Naive thymus-derived CD8-positive, alpha-beta T cell (primary cell): Measurements from ENCODE around the gene NTSR1. TPM values are rescaled to one million over a fixed set of nuclear protein-coding genes. Genes with fewer than 3 reads are reported as not detected.
A peak's percentile ranks its signal among the peaks of the same experiment; 100 is the strongest.

Source experiments
- ATAC-seq, 2 donors: fragments of 150-1000 bp; cut with Tn5 transposase in 1 of 2; sonication (Bioruptor Pico), chemical (Tn5 transposase) in 1 of 2; 1 replicate in 1 of 2; 2 replicates in 1 of 2; pipeline ENCODE4 v1.10.0; 2021; ENCODE audit warnings: mild to moderate bottlenecking in 2 of 2, moderate library complexity in 2 of 2
- POLR2A ChIA-PET: fragments of 350-600 bp; sonication (Branson Sonifier 250); formaldehyde crosslinking; loops from one replicate; lab custom pipeline; 2021; ENCODE audit warnings: antibody characterized with exemption; lab: Charles Lee
- DNase-seq, 10 donors: peaks; one replicate each; pipeline versions ENCODE4 v3.0.0 to v3.0.0-alpha.2; 2020 to 2022
- H3K27ac Mint-ChIP-seq, 10 donors: one replicate each; pipeline ENCODE4 v1.8.0; 2020 to 2022; ENCODE audit warnings: mild to moderate bottlenecking in 10 of 10, mixed read lengths in 10 of 10, moderate library complexity in 4 of 10, inconsistent platforms in 1 of 10
- H3K27me3 Mint-ChIP-seq, 5 donors: one replicate each; pipeline ENCODE4 v1.8.0; 2021 to 2022; ENCODE audit warnings: mixed read lengths in 5 of 5
- H3K36me3 Mint-ChIP-seq, 3 donors: one replicate each; pipeline ENCODE4 v1.8.0; 2020 to 2022; ENCODE audit warnings: mixed read lengths in 3 of 3, mild to moderate bottlenecking in 2 of 3, inconsistent platforms in 1 of 3
- H3K4me1 Mint-ChIP-seq, 4 donors: one replicate each; pipeline ENCODE4 v1.8.0; 2021 to 2022; ENCODE audit warnings: mixed read lengths in 4 of 4
- H3K4me3 Mint-ChIP-seq, 10 donors: one replicate each; pipeline ENCODE4 v1.8.0; 2020 to 2022; ENCODE audit warnings: mild to moderate bottlenecking in 10 of 10, mixed read lengths in 10 of 10, moderate library complexity in 6 of 10, inconsistent platforms in 1 of 10
- H3K9me3 Mint-ChIP-seq, 9 donors: one replicate each; pipeline ENCODE4 v1.8.0; 2020 to 2022; ENCODE audit warnings: mixed read lengths in 9 of 9, mild to moderate bottlenecking in 3 of 9, inconsistent platforms in 1 of 9, moderate library complexity in 1 of 9
- polyA plus RNA-seq, 3 donors: library from polyadenylated mRNA; unstranded; fragments of 300-500 nt; fragmentation: Illumina TruSeq; gene quantifications; one replicate each; pipeline ENCODE4 v1.2.3, GENCODE V29; 2021
- total RNA-seq, 8 experiments: library from RNA in 2 of 8; stranded (reverse) in 2 of 8; gene quantifications; one replicate each; pipeline ENCODE4 v1.2.3 and lab custom pipeline; 2021 to 2026

NTSR1 gene
- total and polyA plus RNA-seq, 5 experiments from 2014 or later: not detected

GRCh38 chr20:62760471-62760855 lies 51.8 kb downstream of the NTSR1 start:
- DNase-seq (peak in 1 of 10 donors; percentile 58), ATAC-seq (no peak)
- no peaks in the 10 kb centered on the region for H3K9me3 Mint-ChIP-seq
- peaks cover 0 to 6% (median 2%) of the 10 kb centered on the region in 5 donors for H3K27me3 Mint-ChIP-seq
- H3K4me3 Mint-ChIP-seq: no peak overlapping the region
- peaks cover 0 to 6% (median 3%) of the 10 kb centered on the region in 4 donors for H3K4me1 Mint-ChIP-seq
- no peak overlapping the region for H3K27ac Mint-ChIP-seq
- POLR2A ChIA-PET: no interaction called here
- no peaks in the 10 kb centered on the region for H3K36me3 Mint-ChIP-seq

GRCh38 chr20:62760856-62761758 lies 52.5 kb downstream of the NTSR1 start:
- Mint-ChIP-seq H3K27ac (no peak overlapping the region), H3K36me3 (no peaks in the 10 kb centered on the region), H3K4me3 (no peak overlapping the region), H3K27me3 (peaks cover 0 to 6% (median 0%) of the 10 kb centered on the region in 5 donors), H3K4me1 (peaks cover 0 to 6% (median 2%) of the 10 kb centered on the region in 4 donors), H3K9me3 (no peaks in the 10 kb centered on the region)
- DNase-seq (peak in 1 of 10 donors; percentile 21), ATAC-seq (no peak)
- POLR2A ChIA-PET: no interaction called here

GRCh38 chr20:62761759-62762131 lies 53.1 kb downstream of the NTSR1 start:
- H3K27ac Mint-ChIP-seq: no peak overlapping the region
- no peaks in the 10 kb centered on the region for H3K9me3 Mint-ChIP-seq
- no peak for ATAC-seq
- peaks cover 0 to 6% (median 0%) of the 10 kb centered on the region in 5 donors for H3K27me3 Mint-ChIP-seq
- POLR2A ChIA-PET: no interaction called here
- DNase-seq: peak in 1 of 10 donors; percentile 37
- H3K4me3 Mint-ChIP-seq: no peak overlapping the region
- peaks cover 0 to 6% (median 5%) of the 10 kb centered on the region in 4 donors for H3K4me1 Mint-ChIP-seq
- H3K36me3 Mint-ChIP-seq: no peaks in the 10 kb centered on the region

- peak overlapping the region in 1 of 10 donors; percentile 33 for H3K4me3 Mint-ChIP-seq
- DNase-seq (peak in 1 of 10 donors; percentile 52), ATAC-seq (no peak)
- no peaks in the 10 kb centered on the region for H3K27me3 Mint-ChIP-seq
- H3K27ac Mint-ChIP-seq: no peak overlapping the region
- no peaks in the 10 kb centered on the region for H3K36me3 Mint-ChIP-seq
- H3K9me3 Mint-ChIP-seq: no peaks in the 10 kb centered on the region
- POLR2A ChIA-PET: no interaction called here
- H3K4me1 Mint-ChIP-seq: peaks cover 3 to 12% (median 8%) of the 10 kb centered on the region in 4 donors
These were observed 53.7 kb downstream of the NTSR1 start for GRCh38 chr20:62762376-62762775.

GRCh38 chr20:62762801-62763368 lies 54.2 kb downstream of the NTSR1 start:
- Mint-ChIP-seq H3K27me3 (no peaks in the 10 kb centered on the region), H3K4me3 (no peak overlapping the region), H3K4me1 (peaks cover 4 to 17% (median 11%) of the 10 kb centered on the region in 4 donors), H3K9me3 (no peaks in the 10 kb centered on the region), H3K36me3 (no peaks in the 10 kb centered on the region), H3K27ac (peak overlapping the region in 1 of 10 donors; percentile 82)
- DNase-seq (peak in 1 of 10 donors; percentile 31), ATAC-seq (no peak)
- POLR2A ChIA-PET: no interaction called here

- H3K4me1 Mint-ChIP-seq: peaks cover 4 to 22% (median 13%) of the 10 kb centered on the region in 4 donors
- no peak overlapping the region for H3K4me3 Mint-ChIP-seq
- peak overlapping the region in 2 of 10 donors; percentile 53 to 82 for H3K27ac Mint-ChIP-seq
- no peak for ATAC-seq
- peak in 1 of 10 donors; percentile 44 for DNase-seq
- H3K9me3 Mint-ChIP-seq: no peaks in the 10 kb centered on the region
- POLR2A ChIA-PET: no interaction called here
- no peaks in the 10 kb centered on the region for H3K27me3 Mint-ChIP-seq
- no peaks in the 10 kb centered on the region for H3K36me3 Mint-ChIP-seq
These were observed 54.8 kb downstream of the NTSR1 start for GRCh38 chr20:62763404-62763803.

- Mint-ChIP-seq H3K27ac (peak overlapping the region in 1 of 10 donors; percentile 59), H3K4me3 (no peak overlapping the region), H3K27me3 (no peaks in the 10 kb centered on the region), H3K4me1 (peaks cover 8 to 32% (median 20%) of the 10 kb centered on the region in 4 donors), H3K9me3 (no peaks in the 10 kb centered on the region), H3K36me3 (no peaks in the 10 kb centered on the region)
- POLR2A ChIA-PET: interaction anchor here (0.9 to 1.9 kb wide), 2 partner anchors 10 to 100 kb away, joined by 3 to 7 read pairs; no protein-coding TSS in a partner anchor
- DNase-seq: peak in 1 of 10 donors; percentile 58
- ATAC-seq: no peak
These were observed 55.7 kb downstream of the NTSR1 start for GRCh38 chr20:62764156-62764935.

- H3K9me3 Mint-ChIP-seq: no peaks in the 10 kb centered on the region
- POLR2A ChIA-PET: interaction anchor here (0.9 to 1.9 kb wide), 2 partner anchors 10 to 100 kb away, joined by 3 to 7 read pairs; no protein-coding TSS in a partner anchor
- H3K4me1 Mint-ChIP-seq: peaks cover 8 to 34% (median 21%) of the 10 kb centered on the region in 4 donors
- H3K27me3 Mint-ChIP-seq: no peaks in the 10 kb centered on the region
- no peak overlapping the region for H3K4me3 Mint-ChIP-seq
- peak in 1 of 10 donors; percentile 0 for DNase-seq
- H3K27ac Mint-ChIP-seq: peak overlapping the region in 1 of 10 donors; percentile 45
- ATAC-seq: no peak
- H3K36me3 Mint-ChIP-seq: no peaks in the 10 kb centered on the region
These were observed 56.4 kb downstream of the NTSR1 start for GRCh38 chr20:62765021-62765420.

GRCh38 chr20:62765432-62766070 lies 56.9 kb downstream of the NTSR1 start:
- Mint-ChIP-seq H3K4me1 (peaks cover 8 to 34% (median 22%) of the 10 kb centered on the region in 4 donors), H3K9me3 (no peaks in the 10 kb centered on the region), H3K4me3 (no peak overlapping the region), H3K36me3 (no peaks in the 10 kb centered on the region), H3K27ac (peak overlapping the region in 1 of 10 donors; percentile 45), H3K27me3 (no peaks in the 10 kb centered on the region)
- DNase-seq (peak in 1 of 10 donors; percentile 32), ATAC-seq (no peak)
- POLR2A ChIA-PET: interaction anchor here (1.9 kb wide), 1 partner anchor 9 kb away, joined by 7 read pairs; no protein-coding TSS in a partner anchor

- no peaks in the 10 kb centered on the region for H3K9me3 Mint-ChIP-seq
- H3K36me3 Mint-ChIP-seq: no peaks in the 10 kb centered on the region
- H3K4me3 Mint-ChIP-seq: no peak overlapping the region
- H3K27ac Mint-ChIP-seq: peak overlapping the region in 1 of 10 donors; percentile 62
- ATAC-seq (no peak), DNase-seq (no peak)
- no peaks in the 10 kb centered on the region for H3K27me3 Mint-ChIP-seq
- peaks cover 8 to 34% (median 22%) of the 10 kb centered on the region in 4 donors for H3K4me1 Mint-ChIP-seq
- POLR2A ChIA-PET: no interaction called here
These were observed 57.4 kb downstream of the NTSR1 start for GRCh38 chr20:62766071-62766450.

- H3K9me3 Mint-ChIP-seq: no peaks in the 10 kb centered on the region
- no peak for DNase-seq
- POLR2A ChIA-PET: no interaction called here
- peak overlapping the region in 4 of 10 donors; percentile 52 to 87 (median 65) for H3K27ac Mint-ChIP-seq
- H3K4me1 Mint-ChIP-seq: peaks cover 8 to 34% (median 23%) of the 10 kb centered on the region in 4 donors
- H3K4me3 Mint-ChIP-seq: peak overlapping the region in 1 of 10 donors; percentile 3
- ATAC-seq: no peak
- H3K36me3 Mint-ChIP-seq: no peaks in the 10 kb centered on the region
- no peaks in the 10 kb centered on the region for H3K27me3 Mint-ChIP-seq
These were observed 58.1 kb downstream of the NTSR1 start for GRCh38 chr20:62766716-62767115.

- H3K4me1 Mint-ChIP-seq: peaks cover 13 to 46% (median 27%) of the 10 kb centered on the region in 4 donors
- POLR2A ChIA-PET: interaction anchor here (0.6 to 1.1 kb wide), 2 partner anchors 26 to 36 kb away, joined by 3 read pairs; no protein-coding TSS in a partner anchor
- no peaks in the 10 kb centered on the region for H3K27me3 Mint-ChIP-seq
- ATAC-seq: no peak
- no peaks in the 10 kb centered on the region for H3K36me3 Mint-ChIP-seq
- DNase-seq: no peak
- H3K27ac Mint-ChIP-seq: peak overlapping the region in 1 of 10 donors; percentile 80
- H3K9me3 Mint-ChIP-seq: no peaks in the 10 kb centered on the region
- peak overlapping the region in 1 of 10 donors; percentile 43 for H3K4me3 Mint-ChIP-seq
These were observed 59.6 kb downstream of the NTSR1 start for GRCh38 chr20:62768234-62768546.
